T1000 (cell line): ENCODE results near the gene TRAF3.
"Not testable (repeated sequence)": the region's sequence is repeated elsewhere in the genome, so short reads cannot be mapped to it uniquely, and the experiment has no call there.

Source experiments
- DNase-seq: peaks from one replicate; lab custom pipeline; 2025; ENCODE audit warnings: mixed read lengths; lab: John Stamatoyannopoulos, UW

Gene TRAF3

DNA sequence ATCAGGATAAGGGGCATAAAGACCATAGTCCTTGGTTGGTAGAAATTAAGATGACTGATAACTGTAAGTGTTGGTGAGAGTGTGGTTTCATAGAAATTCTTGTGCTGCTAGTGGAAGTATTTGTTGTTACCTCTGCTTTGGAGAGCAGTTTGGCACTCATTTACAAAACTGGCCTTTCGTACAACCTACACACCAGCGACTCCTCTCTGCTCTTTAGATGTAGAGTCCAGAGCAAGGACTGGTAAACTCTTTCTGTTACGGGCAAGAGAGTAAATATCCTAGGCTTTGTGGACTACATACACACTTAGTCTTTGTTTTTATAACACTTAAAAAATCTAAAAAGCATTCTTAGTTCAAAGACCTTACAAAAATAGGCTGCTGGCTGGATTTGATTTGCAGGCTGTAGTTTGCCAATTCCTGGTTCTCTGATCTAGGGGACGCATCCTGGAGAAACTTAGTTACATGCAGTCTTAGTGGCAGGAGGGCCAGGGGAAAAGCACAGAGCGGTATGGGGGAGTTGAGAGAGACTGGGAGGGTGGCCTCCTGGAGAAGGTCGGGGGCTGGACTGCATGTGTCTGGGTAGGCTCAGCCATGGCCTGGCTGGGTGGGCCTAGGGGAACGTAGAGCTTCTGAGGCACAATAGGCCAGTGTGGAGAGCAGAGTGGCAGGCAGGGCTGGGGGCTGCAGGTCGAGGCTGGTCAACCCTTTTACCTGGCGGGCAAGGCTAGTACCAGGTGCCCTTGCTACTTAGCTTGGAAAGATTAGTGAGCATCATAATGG lies 89.9 kb downstream of the TRAF3 start:
- DNase-seq, result no peak

DNA sequence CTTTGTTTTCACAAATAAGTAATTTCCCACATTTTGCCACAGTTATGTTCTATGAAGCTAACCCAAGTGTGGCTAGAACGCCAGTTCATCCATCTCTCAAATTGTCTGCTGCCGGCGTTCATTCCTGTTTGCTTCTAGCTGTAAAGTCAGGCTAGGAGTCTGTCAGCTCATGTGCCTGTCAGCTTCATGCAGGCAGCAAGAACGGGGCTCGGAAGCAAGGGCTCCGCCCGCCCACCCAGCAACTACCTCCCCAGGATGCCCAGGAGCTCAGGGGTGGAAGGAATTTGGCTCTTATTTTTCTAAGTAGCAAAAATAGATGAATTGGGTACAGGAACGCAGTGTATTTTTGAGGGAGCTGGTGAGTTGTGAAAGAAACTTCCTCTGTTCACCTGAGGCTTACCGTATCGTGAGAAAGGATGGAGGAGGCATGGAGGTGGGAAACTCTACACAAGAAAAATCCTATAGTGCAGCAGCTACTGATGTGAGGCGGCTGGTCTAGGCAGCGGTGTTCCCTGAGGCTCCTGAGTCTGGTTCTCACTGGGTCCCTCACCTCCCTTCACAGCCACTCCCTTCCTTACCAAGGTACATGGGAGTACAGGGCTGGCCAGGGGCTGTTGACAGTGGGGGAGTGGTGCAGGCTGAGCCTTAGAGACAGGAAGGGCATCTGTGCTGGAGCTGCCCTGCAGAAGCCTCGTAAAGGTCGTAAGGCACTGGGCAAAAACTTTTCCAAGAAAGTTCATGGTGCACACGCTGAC lies 90.8 kb downstream of the TRAF3 start:
- DNase-seq, result no peak

DNA sequence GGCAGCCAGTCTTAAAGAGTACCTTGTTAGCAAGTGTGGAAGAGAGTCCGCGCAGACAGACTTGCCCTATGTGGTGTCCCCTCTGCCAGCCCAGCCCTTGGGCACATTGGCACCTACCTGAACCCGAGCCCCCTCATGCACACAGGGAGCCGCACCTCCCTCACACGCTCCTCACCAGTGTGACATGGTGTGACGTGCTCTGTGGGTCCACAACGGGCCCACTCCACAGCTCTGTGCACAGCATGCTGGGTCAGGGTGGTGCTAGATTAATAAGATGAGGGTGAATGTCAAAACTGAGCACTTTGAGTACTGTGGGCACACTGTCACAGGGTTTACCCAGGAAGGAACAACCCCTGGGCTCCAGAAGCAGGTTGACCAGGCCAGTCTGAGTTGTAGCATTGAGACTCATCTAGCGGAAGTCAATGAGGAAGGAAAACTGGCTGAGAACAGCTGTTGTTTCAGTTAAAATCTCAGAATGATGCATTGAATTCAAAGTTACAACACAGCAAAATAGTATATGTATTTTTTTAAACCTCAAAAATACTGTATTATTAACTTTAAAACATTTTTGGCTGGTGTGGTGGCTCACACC lies 91.8 kb downstream of the TRAF3 start:
- DNase-seq, result no peak

DNA sequence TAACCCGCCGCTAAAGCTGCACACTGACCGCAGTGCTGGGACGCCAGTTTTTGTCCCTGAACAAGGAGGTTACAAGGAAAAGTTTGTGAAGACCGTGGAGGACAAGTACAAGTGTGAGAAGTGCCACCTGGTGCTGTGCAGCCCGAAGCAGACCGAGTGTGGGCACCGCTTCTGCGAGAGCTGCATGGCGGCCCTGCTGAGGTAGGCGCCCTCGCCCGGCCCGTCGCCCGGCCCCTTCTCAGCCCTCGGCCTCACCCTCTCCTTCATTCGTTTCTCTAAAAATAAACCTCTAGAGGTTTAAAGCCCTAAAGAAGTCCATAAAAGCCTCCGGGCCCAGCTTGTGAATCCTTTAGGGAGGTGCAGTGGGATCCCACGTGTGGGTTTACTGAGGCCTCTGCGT lies 93.0 kb downstream of the TRAF3 start:
- DNase-seq, result no peak

DNA sequence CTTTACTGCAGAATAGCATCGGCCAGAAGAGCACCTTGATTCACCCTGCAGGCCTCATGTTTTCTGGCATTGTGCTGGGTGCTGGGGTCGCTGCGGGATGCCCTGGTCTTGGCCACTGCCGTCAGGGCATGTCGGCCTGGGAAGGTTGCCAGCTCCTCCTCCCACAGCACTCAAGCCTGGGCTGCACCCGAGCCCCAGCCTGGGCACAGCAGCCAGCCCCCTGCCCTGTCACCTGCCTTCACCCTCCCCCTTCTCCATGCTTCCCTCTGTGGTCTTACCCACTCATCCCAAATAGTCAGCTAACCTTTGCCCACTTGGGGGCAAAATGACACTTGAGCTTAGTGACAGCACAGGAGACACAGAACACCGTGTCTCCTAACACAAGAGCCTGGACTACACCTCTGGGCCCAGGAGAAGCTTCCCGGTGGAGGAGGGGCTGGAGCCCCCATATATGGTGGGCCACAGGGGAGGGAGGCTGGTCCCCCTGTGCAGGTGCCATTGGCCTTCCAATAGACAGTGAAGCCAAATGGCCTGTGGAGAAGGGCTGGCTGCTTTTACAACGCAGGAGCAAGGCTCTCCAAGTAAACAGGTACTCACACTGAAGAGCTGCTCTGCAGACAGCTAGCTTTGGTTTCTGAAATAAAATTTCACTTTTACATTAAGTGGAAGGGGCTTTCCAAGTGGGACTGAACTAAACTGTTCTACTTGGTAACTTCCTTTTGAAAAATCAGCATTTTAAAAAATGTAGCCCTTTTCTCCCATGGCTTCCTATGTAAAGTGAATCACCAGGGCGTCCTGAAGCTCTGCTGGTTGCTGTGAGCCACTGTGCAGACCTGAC lies 94.0 kb downstream of the TRAF3 start:
- DNase-seq, result no peak

DNA sequence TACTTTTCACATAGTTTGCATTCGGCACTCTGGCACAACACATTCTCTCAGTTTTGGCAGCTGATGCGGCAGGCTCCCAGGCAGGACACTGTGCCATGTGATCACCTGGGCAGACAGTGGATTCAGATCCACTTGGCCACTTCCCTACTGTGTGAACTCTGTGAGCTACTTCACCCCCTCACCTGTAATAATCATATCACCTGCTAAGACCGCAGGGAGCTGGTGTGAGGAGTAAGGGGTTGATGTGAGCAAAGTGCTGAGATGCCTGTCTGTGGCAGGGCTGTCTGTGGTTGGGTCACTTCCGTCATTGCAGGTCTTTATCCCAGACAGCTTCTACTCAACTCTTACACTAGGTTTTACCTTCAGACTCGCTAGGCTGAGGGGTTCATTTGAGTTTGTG lies 94.8 kb downstream of the TRAF3 start:
- DNase-seq, result no peak

DNA sequence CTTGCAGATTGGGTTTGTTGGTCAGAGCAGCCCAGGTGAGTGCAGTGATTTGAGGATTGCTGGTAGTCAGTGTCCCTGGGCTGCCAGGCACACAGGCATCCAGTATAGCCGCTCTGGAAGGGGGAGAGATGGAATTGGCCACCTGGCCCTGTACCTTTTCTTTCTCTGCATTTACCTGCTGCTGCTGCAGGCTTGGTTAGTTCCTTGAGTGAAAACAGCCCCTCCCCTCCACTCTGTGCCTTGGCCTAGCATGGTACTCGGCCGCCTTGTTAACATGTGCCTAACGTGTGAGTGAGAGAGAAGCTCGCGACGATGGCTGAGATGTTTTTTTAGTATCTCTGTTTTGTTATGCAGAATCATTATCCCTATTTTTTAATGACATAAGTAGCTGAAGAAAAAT lies 95.9 kb downstream of the TRAF3 start:
- DNase-seq, result no peak

DNA sequence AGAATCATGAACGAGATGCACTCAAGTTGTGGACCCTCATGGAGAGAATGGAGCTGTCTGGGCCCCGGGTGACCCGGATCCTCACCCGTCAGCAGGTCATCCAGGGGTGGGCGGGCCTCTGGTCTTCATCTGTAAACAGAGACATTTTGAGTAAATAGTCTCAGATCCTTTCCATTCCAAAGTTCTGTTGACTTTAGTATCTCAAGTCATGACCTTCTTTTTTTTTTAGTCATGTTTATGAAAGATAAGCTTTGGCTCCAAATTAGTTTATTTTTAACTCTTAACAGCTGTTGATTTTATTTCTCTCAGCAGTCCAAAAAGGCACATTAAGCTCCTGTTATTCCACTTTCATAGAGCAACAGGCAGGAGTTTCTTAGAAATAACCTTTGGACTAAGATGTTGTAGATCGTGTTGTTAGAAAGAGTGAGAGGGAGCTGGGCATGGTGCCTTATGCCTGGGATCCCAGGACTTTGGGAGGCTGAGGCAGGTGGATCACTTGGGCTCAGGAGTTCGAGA lies 96.4 kb downstream of the TRAF3 start:
- DNase-seq, result no peak

DNA sequence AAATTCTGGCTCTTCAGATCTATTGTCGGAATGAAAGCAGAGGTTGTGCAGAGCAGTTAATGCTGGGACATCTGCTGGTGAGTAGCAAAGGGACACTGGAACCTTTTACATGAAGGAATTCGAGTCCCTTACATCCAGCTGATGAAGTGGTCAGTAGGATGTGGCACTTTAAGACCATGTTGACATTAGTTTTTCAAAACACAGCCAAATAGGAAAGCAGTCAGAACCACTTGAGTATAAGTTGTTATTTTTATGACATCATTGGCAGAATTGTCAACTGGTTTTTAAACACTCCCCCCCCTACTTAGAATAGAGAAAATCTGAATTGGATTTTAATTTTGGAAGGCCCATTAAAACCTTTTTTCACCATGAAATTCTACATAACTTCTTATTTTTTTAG lies 98.4 kb downstream of the TRAF3 start:
- no peak for DNase-seq

DNA sequence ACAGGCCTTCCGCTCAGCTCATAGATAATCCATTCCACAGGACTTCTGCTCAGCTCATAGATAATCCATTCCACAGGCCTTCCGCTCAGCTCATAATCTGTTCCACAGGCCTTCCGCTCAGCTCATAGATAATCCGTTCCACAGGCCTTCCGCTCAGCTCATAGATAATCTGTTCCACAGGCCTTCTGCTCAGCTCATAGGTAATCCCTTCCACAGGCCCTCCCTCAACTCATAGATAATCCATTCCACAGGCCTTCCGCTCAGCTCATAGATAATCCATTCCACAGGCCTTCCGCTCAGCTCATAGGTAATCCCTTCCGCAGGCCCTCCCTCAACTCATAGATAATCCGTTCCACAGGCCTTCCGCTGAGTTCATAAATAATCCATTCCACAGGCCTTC lies 100.3 kb downstream of the TRAF3 start:
- DNase-seq, result not testable (repeated sequence)

DNA sequence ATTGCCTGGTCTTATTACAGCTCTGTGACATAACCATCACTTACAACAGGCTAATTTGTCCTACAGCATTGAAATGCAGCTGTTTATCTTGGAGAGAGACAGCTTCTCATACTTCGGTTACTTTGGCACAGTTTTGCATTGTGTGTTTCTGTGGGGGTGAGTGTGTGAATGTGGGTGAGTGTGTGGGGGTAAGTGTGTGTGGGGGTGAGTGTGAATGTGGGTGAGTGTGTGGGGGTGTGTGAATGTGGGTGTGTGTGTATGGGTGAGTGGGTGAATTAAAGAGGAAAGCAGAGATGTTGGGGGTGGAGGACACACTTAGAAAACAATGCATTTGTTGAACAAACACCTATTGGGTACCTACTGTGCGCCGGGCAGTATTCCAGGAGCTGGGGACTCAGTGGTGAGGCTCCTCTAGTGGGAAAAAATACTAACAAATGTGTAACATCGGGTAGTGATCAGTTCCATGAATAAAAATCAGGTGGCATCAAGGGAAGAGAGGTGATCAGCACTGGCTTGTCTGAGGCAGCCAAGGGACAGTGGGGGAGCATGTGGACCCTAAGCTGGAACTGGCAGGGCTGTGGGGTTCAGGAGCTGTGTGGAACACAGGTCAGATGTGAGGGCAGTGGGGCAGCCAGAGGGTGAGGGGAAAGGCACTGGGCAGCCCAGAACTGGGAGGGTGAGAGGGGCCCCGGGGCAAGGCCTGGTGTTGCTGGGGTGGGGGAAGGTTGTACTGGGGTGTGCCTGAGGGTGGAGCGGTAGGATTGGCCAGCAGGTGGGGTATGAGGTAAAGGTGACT lies 101.1 kb downstream of the TRAF3 start:
- DNase-seq, result no peak

DNA sequence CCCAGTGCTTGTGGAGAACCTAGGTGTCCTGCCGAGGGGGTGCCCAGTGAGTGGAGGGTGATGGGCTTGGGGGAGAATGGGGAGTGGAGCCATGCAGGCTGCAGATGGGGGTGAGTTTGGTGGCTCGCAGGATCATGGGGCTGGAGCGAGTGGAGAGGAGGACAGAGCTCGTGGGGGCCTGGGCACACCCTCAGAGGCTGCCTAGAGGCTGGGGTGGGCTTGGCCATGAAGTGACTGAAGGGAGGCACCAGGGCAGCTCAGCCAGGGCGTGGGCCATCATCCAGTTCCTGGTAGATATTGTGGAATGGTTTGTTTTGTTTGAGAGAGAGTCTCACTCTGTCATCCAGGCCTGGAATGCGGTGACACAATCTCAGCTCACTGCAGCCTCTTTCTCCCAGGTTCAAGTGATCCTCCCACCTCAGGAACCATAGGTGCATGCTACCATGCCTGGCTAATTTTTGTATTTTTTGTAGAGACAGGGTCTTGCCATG lies 101.8 kb downstream of the TRAF3 start:
- DNase-seq, result no peak

DNA sequence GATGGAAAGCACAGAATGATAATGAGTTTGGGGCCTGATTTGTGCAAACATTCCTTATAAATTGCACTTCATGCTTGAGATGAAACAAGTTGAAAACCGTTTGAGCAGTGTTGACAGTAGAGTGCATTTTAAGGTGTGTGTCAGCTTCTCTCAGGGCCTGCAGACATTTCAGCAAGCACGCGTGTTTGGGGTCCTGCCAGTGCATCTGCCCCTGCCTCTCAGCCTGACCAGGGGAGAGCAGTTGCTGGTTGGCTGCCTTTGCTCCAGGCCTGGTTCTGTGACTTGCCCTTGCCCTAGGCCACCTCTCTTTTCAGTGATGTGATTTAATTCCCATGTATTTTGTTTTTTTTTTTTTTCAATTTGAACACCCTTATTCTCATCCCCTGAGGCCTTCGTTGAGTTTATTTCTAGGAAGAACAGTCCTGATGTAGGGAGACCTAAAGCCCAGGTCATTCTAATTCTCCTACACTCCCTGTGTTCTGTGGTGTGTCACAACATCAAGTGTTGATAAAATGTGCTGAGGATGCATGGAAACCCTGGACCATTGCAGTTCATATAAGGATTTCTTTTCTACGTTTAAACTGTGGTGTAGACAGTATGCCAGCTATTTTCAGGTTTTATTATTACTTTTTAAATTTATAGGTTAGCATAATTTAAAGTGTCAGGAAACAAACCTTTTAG lies 105.1 kb downstream of the TRAF3 start:
- DNase-seq, result no peak

DNA sequence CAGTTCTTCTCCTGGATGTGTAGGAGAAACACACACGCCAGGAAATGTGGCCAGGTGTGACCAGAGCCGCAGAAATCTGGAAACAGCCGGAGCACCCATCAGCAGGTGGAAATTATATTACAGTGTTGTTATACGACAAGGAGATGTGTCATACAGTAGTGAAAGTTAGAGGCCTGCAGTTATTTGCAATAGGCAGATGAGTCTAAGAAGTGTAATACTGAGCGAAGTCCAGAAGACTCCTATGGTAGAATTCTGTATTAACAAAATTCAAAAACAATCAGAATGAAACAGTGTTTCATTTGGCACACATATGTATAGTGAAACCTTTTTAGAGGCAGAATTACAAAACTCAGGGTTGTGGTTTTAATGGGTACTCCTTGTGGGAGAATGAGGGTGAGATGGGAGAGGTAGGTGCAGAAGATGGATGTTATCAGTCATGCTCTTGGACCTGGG lies 105.9 kb downstream of the TRAF3 start:
- no peak for DNase-seq

DNA sequence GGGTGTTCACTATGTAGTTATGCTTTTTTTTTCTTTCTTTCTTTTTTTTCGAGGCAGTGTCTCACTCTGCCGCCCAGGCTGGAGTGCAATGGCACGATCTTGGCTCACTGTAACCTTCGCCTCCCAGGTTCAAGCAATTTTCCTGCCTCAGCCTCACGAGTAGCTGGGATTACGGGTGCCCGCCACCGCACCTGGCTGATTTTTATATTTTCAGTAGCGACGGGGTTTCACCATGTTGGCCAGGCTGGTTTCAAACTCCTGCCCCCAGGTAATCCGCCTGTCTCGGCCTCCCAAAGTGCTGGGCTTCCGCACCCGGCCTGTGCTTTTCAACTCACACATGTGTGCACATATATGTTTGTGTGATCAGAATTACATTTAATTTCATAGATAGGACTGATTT lies 106.3 kb downstream of the TRAF3 start:
- DNase-seq, result no peak

DNA sequence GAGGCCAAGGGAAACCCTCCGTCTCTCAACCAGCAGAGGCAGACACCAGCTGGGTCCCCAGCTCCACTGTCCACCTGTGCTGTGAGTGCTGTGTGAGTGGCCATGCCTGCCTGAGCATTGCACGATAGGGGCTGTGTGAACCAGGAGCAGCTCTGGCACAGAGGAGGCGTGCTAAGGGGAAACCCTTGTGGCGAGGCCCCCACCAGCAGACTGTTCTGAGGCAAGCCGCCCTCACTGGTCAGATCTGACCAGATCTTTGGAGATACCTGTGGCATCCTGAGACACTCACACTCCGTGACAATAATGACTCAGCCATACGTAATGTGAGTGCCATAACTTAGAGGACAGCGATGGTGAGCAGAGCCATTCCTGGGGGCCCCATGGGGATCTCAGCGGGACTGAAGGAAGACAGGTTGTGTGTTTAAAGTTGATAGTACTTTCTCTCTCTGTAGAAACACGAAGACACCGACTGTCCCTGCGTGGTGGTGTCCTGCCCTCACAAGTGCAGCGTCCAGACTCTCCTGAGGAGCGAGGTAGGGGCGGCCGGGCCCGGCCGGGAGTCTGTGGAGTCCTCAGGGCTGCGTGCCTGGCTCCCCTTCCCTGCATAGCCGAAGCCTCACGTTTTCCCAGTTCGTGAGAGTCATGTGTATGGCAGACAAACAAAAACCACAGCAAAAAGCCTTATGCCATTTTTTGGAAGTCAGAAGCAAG lies 108.6 kb downstream of the TRAF3 start:
- no peak for DNase-seq

DNA sequence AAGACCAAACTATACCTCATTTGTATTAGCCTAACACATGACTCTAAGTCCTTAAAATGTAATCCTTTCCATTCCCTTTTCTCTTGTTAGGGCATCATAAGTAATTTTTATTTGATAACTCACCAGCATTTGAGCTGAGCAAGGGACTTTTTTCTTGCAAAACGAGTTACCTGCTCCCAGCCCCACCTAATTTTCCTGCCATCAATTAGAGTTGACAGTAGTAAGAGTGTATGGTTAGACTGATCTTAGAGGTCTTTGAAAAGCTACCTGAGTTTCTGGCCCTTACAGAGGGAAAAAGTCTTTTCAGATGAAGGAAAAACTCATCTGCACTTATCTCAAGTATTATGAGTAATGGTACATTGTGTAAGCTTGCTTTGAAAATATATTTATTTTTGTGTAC lies 111.5 kb downstream of the TRAF3 start:
- no peak for DNase-seq

DNA sequence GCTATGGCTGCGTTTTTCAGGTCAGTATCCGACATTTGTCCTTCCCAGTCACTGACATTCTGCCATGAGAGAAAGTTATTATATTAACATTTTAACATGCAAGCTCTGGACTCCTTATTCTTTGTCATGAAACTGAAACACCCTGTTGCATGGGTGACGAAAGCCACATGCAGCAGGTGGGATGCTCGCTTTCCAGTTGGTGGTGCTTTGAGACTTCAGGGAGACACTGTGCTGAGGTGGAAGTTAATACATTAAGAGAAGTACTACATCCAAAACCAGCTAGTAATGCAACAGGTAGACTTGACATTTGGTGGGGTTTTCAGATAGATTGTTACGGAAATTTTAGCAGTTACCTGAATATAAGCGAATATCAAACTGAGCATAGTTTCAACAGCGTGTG lies 112.4 kb downstream of the TRAF3 start:
- DNase-seq, result no peak

DNA sequence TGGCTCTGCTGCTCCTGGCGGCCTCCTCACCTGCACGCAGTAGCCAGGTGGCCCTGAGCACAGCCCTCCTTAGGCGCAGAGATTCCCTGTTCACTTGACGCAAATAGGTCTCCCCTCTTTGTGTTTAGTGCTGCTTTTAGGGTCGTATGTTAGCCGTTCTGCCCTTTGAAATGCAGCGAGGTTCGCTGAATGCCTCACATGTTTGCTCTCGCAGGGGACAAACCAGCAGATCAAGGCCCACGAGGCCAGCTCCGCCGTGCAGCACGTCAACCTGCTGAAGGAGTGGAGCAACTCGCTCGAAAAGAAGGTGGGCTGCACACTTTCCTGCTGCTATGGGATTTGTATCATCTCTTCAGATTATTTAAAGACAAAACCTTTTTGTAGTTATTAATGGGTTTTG lies 113.9 kb downstream of the TRAF3 start:
- DNase-seq, result no peak

DNA sequence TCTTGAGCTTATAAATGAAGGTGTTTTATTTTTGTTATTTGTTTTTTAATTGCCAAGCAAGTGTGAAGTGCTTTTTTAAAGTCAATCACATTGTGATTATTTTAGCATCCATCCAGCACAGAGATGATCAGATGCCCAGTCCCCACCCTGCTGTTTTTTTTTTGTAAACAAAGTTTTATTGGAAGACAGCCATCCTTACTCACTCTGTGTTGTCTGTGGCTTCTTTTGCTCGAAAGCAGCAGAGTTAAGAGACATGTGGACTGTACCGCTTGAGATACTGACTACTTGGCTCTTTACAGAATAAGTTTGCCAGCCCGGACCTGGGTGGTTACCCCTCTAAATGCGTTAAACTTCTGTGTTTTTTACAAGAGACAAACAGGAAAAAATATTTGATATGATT lies 114.3 kb downstream of the TRAF3 start:
- no peak for DNase-seq
